Limb (tissue), 2 donors: ENCODE measurements around the gene PABPN1L.
"Not testable (repeated sequence)": the region's sequence is repeated elsewhere in the genome, so short reads cannot be mapped to it uniquely, and the experiment has no call there.

Source experiments
- DNase-seq, 2 donors: peaks; one replicate each; pipeline ENCODE4 v3.0.0-alpha.2; 2016; ENCODE audit errors: extremely low spot score in 2 of 2

Gene PABPN1L

DNA sequence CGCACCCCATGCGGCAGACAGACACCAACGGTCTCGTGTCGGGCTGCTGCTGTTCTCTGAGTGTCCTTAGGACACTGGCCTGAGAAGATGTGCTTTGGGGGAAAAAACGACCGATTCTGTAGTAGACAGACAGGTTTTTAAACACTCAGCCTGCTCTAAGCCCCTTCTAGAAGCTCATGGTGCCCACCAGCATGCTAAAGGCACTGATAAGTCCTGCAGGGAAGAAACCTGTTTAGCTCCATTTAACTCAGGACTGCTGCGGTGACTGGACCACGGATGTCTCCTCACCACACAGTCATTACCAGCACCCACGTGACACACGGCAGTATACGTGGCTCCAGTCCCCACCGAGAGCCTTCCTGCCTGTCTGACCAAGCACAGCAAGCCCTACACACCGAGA, 35.7 kb downstream of the PABPN1L start:
- DNase-seq, result no peak

DNA sequence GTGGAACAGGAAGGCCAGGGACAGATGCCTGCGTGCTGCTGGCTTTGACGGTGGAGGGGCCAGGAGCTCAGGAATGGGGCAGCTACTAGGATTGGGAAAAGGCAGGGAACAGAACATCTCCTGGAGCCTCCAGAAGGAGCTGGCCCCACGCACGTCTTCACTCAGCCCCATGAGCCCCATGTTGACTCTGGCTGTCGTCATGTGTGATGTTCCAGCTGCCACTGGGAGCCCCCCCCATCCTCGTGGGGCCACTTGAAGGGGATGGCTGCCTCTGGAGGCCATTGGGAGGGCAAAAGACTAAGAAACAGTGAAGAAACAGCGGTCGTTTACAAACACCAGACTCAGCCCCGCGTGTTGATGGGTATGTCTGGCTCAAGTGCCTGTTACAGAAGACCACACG, 36.2 kb downstream of the PABPN1L start:
- no peak for DNase-seq

DNA sequence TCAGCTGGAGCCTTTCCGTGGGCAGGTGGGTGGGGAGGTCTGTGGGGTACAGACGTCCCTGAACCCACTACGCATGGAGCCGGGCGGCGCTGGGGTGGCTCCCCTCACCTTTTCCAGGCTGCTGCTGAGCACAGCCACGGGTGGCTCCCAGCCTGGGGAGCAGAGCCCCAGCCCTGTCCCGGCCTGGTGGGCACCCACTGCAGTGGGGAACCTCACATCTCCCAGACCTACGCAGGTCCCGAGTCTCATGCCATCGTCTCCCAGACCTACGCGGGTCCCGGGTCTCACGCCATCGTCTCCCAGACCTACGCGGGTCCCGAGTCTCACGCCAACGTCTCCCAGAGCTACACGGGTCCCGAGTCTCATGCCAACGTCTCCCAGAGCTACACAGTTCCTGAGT, 37.7 kb downstream of the PABPN1L start:
- no peak for DNase-seq

- no peak for DNase-seq
Observed at GRCh38 chr16:88827727-88828126, 38.7 kb downstream of the PABPN1L start.

GRCh38 chr16:88826070-88826840, 40.2 kb downstream of the PABPN1L start:
- DNase-seq, result no peak

GRCh38 chr16:88825146-88825545, 41.3 kb downstream of the PABPN1L start:
- no peak for DNase-seq

DNA sequence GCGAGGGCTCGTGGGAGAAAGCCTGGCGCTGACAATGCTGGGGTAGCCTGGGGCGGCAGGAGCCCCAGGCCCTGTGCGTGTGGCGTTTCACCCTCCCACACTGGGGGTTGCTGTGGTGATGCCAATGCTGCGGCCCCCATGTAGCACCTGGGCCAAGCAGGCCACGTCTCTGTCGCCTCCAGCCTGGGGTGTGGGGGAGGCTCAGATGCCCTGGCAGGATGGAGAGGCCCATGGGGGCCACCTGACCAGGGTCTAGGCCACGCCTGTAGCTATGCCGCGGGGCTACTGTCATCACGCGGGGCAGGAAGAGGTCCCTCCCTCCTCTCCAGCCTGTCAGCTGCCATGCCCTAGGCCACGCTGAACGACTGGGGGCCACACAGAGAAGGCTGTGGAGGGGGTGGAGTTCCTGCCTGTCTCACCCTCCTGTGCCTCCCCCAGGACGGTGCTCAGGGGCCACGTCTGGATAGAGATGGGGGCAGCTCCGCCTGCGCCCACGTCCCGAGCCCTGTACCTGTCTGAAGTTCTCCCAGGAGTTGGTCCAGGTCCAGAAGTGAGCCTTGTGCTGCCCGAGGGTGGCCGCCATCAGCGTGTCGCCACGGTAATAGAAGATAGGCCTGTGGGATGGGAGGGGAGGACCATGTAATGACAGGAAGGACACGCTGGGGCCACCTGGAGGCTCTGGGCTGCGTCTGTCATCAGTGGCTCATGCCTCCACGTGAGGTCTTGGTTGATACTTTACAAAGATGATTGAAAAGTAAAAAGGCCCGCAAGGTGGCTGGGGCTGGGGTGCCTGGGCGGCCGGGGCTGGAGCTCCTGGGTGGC, 42.0 kb downstream of the PABPN1L start:
- DNase-seq, result no peak

DNA sequence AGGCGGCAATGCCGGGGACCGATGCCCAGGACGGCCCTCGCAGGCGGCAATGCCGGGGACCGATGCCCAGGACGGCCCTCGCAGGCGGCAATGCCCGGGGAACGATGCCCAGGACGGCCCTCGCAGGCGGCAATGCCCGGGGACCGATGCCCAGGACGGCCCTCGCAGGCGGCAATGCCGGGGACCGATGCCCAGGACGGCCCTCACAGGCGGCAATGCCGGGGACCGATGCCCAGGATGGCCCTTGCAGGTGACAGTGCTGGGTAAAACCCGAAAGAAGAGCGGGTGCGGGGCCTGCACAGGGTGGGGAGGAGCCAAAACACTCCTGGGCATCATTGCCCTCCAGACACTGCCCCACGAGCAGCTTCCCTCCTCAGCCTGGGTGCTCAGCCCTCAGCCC, 42.8 kb downstream of the PABPN1L start:
- not testable (repeated sequence) for DNase-seq

DNA sequence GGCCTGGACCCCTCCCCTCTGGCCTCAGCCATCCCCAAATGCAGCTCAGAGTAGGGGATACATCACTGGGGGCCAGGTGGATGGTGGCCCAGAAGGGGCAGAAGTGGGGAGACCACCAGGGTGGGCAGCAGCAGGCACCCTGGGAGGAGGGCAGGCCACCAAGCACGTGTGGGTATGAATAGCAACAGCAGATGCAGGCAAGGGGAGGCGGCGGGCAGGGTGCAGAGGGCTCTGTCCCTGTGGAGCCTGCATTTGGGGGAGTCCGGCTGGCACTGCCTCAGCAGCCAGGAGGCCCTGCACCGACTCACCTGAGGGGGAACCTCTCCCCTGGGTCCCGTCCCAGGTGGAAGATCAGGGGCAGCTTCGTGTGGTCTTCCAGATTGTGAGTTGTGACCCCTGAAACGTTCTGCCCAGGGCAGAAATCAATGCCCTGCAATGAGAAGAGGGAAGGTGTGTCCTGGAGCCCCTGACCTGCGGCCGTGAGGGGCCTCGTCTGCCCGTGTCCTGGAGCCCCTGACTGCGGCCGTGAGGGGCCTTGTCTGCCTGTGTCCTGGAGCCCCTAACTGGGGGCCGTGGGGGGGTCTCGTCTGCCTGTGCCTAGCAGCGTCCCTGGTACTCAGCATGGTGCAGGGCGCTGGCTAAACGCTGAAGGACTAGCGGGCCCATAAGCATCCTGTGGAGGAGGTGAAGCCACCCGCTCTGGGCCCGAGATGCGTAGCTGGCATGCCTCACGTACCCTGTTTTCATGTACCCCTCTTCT, 44.0 kb downstream of the PABPN1L start:
- DNase-seq, result no peak

DNA sequence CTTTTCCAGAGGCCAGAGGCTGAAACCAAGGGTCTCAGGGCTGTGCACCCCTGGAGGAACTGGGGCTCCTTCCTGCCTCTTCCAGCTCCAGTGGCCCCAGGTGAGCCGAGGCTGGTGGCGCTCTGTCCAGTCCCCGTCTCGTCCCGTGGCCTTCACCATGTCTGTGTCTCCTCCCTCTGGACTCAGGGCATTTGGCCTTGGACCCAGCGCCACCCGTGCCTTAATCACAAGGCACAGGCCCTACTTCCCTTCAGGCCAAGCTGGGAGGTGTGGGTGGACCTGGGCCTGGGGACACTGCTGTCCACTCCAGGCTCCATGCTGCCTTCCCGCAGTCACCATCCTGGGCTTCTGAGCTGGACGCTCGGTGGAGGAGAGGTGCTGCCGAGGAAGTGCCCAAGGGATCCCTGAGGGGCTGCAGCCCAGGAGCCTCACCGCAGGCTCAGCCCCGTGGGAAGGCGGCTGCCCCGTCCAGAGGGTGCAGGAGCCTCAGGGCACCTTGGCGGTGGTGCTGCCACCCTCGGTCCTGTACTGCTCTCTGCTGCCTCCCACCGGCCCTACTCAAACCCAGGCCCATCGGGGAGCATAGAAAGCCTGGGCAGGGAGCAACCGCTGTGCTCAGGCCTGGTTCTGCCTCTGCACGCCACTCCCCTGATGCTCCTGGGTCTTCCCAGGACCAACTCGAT, 45.2 kb downstream of the PABPN1L start:
- DNase-seq, result no peak

DNA sequence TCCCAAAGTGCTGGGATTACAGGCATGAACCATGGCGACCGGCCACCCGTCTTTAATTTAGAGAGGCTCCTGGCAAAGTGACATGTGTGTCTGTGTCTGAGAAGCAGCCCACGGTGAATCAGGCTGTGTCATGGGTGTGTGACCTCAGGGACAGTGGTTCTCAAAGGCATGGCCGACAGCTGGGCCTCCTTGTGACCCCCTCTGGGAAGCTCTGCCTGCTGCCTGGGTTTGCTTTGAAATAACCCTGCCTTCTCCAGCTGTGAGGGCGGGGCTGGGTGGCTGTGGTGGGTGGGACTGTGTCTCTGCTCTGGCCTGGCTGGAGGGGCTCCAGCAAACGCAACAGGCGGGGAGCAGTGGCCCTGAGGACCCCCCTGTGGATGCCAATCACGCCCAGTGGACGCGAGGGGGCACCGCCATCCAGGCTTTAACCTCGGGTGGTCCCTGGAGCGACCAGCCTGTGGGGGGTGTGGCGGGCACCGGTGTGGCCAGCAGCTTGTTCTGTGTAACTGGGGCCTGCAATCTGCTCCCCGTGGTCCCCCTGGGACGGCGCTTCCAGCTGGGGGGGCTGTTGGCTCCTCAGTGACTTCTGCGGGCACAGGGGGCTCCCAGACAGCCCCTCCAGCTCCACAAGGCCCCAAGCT, 46.0 kb downstream of the PABPN1L start:
- no peak for DNase-seq

GRCh38 chr16:88819126-88819525, 47.3 kb downstream of the PABPN1L start:
- no peak for DNase-seq

DNA sequence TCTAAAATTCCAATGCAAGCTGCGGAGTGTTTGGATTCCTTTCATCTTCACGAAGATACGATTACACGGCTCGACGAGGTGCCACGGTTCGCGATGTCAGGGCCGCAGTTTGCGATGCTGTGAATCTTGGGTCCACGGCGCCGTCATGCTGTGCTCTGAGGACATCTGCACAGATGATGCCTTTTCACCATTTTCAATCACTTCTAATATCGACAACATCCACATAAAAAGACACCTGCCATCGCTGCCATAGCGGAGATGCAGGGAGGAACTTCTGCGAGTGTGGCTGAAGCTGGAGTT, 47.9 kb downstream of the PABPN1L start:
- DNase-seq, result no peak

GRCh38 chr16:88817785-88818574, 48.5 kb downstream of the PABPN1L start:
- no peak for DNase-seq

DNA sequence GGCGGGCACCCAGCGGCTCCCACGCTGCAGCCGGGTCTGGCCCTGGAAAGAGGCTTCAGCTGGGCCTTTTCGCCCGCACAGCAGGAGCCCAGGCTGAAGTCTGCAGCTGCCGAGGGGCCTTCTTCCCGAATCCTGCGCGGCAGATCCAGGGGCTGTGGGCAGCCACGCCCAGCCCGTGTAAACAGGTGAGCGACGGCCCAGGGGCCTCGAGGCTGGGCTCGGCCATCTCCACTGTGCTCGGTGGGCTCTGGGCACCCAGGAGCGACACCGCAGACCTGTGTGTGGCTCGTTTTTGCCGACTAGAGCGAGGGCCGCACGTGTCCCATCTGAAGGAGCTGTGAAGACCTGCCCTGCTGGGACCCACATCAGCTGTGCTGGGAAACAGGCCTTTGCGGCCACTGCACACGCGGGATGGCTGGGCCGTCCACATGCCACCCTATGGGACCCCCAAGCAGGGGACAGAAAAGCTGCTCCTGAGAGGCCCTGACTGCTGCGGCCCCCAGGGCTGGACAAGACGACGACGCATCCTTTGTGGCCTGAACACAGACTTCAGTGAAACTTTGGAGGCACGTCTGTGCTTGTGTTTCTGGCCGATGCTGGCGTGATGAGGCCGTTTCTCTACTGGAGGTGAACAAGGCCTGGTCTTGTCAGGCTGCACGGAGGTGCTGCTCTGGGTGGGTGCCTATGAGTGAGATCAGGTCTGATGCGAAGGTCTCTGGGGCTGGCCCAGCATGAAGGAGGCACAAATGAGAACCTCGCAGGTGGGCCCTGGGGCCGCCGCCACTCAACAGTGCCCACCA, 49.5 kb downstream of the PABPN1L start:
- no peak for DNase-seq

- DNase-seq, result peak in 1 of 2 donors; percentile 73
Observed at GRCh38 chr16:88815901-88816589, 50.4 kb downstream of the PABPN1L start.

DNA sequence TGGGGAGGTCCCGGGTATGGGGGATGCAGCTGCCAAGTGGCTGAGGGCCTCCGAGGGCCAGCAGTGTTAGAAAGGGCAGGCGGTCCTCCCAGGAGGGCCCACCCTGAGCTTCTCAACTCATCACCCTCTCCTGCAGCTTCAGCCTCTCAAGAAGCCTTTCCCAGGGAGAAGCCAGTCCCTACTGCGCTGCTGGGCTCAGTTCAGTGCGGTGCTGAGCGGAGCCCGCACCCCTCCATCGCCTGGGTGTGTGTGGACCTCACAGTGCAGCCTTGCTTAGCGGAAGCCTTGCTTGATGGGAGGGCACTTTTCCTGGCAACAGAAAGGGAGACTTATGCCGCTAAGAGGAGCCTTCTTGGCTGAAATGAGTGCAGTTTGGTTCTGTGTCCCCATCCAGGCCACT, 51.2 kb downstream of the PABPN1L start:
- DNase-seq, result no peak

DNA sequence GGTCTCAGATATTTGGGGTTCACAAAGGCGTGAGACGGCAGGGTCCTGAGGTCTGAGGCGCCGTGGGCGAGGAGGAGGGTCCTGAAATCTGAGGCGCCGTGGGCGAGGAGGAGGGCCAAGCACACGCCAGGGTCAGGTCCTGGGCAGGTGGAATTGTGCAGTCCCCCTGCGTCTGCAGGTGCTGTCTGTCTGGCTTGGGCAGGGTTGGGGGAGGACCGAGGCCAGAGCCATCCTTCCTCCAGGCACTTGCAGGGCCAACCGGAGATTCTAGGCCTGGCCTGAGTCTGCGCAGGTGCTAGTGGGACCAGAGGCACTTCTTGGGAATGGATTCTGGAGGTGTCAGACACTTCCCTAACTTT, 52.3 kb downstream of the PABPN1L start:
- DNase-seq, result no peak
